NCI-H2107 treated with DMSO at 0.1 percent for 48 hours (cell line): Measurements from ENCODE around the gene CDC23.
"Not testable (repeated sequence)": the region's sequence is repeated elsewhere in the genome, so short reads cannot be mapped to it uniquely, and the experiment has no call there.

Experiments used
- DNase-seq: peaks from one replicate; lab custom pipeline; 2025; ENCODE audit not compliant: unreplicated experiment; lab: John Stamatoyannopoulos, UW

Gene CDC23

GRCh38 chr5:138143578-138143977, 69.5 kb downstream of the CDC23 start:
- not testable (repeated sequence) for DNase-seq

- no peak for DNase-seq
Measured at GRCh38 chr5:138141734-138142133, 71.4 kb downstream of the CDC23 start.

GRCh38 chr5:138140268-138140667, 72.9 kb downstream of the CDC23 start:
- DNase-seq, result no peak

GRCh38 chr5:138139781-138140090, 73.4 kb downstream of the CDC23 start:
- no peak for DNase-seq

- DNase-seq, result peak; percentile 33
Measured at GRCh38 chr5:138138949-138139780, 74.0 kb downstream of the CDC23 start, which contains the start of gene NME5. Gene NME5 (minus strand): TSS chr5:138139428. CDS start chr5:138138780, 648 bp downstream.
